IMR-90 (cell line): ENCODE results near the gene FAM210B.

Experiments used
- CEBPB ChIP-seq: IDR thresholded peaks from 2 replicates; pipeline ENCODE4 v1.6.1; 2012; ENCODE audit warnings: low read depth, low read length, improper control_type of control experiment
- CTCF ChIP-seq: conservative IDR thresholded peaks from 2 replicates; pipeline ENCODE4 v1.5.1; 2012; ENCODE audit warnings: mild to moderate bottlenecking, low read depth, low read length, improper control_type of control experiment
- POLR2A ChIP-seq: IDR thresholded peaks from 2 replicates; pipeline ENCODE4 v1.6.1; 2012; ENCODE audit warnings: mild to moderate bottlenecking, low read depth, low read length
- RAD21 ChIP-seq: IDR thresholded peaks from 2 replicates; pipeline ENCODE4 v1.6.1; 2012; ENCODE audit warnings: low read length, improper control_type of control experiment

DNA sequence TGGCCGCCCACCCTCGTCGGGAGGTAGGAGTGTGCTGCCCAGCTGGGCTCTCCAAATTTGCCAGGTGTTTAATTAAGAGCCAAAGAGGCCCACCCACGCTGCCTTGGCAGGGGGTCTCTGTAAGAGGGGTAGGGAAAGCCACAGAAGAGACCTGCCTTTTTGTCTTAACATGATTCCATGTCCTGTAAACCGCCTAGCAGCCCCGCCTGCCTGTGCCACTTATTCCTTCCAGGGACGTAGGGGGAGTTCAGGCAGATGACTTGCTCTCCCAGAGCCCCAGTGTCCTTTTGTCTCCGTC, 2.1 kb downstream of the FAM210B start:
- no peak for TF ChIP-seq POLR2A
- TF ChIP-seq CTCF = no peak
- no peak for TF ChIP-seq CEBPB
- no peak for TF ChIP-seq RAD21
